Activated CD8-positive, alpha-beta T cell treated with anti-CD3 and anti-CD28 coated beads for 36 hours (primary cell): ENCODE data around the gene SFI1. TPM values are rescaled to one million over a fixed set of nuclear protein-coding genes. Genes with fewer than 3 reads are reported as not detected.
A peak's percentile ranks its signal among the peaks of the same experiment; 100 is the strongest.

ENCODE experiments used
- ATAC-seq: fragments of 200-7000 bp; cut with Tn5 transposase; one replicate; pipeline ENCODE4 v1.10.0; 2021; ENCODE audit warnings: mild to moderate bottlenecking, moderate library complexity
- CTCF ChIA-PET: fragments of 350-600 bp; sonication (Branson Sonifier 250); formaldehyde crosslinking; loops from one replicate; lab custom pipeline; 2021; ENCODE audit warnings: antibody characterized with exemption; lab: Charles Lee
- POLR2A ChIA-PET: fragments of 350-600 bp; sonication (Branson Sonifier 250); formaldehyde crosslinking; loops from one replicate; lab custom pipeline; 2021; ENCODE audit warnings: antibody characterized with exemption; lab: Charles Lee
- DNase-seq: peaks from one replicate; pipeline ENCODE4 v3.0.0-alpha.2; 2020
- H3K27ac Mint-ChIP-seq: one replicate; pipeline ENCODE4 v1.8.0; 2021; ENCODE audit warnings: mild to moderate bottlenecking, mixed read lengths
- H3K27me3 Mint-ChIP-seq: one replicate; pipeline ENCODE4 v1.8.0; 2021; ENCODE audit warnings: mixed read lengths
- H3K36me3 Mint-ChIP-seq: one replicate; pipeline ENCODE4 v1.8.0; 2021; ENCODE audit warnings: low read depth, mixed read lengths
- H3K4me1 Mint-ChIP-seq: one replicate; pipeline ENCODE4 v1.8.0; 2021; ENCODE audit warnings: low read depth, mixed read lengths
- H3K4me3 Mint-ChIP-seq: one replicate; pipeline ENCODE4 v1.8.0; 2021; ENCODE audit warnings: mild to moderate bottlenecking, moderate library complexity, mixed read lengths
- H3K9me3 Mint-ChIP-seq: one replicate; pipeline ENCODE4 v1.8.0; 2021; ENCODE audit warnings: mixed read lengths
- intact Hi-C: fragments of 100-400 bp; cut with micrococcal nuclease; formaldehyde crosslinking; loops from one replicate; pipeline ENCODE4 v1.10.0; 2022
- total RNA-seq, 2 experiments: library from RNA; stranded (reverse); gene quantifications; one replicate each; pipeline ENCODE4 v1.2.3, GENCODE V29; 2021
- TF ChIP-seq, protein P1 (sequence below): fragments of 200-600 bp; IDR thresholded peaks from one replicate; pipeline ENCODE4 v1.8.0; 2022; ENCODE audit warnings: antibody characterized with exemption, mild to moderate bottlenecking

The SFI1 gene
- total RNA-seq, 2 experiments from 2014 or later, result 273 to 274 TPM

- DNase-seq (no peak), ATAC-seq (peak; percentile 34)
- ChIA-PET CTCF (interaction anchor here (2.0 kb wide), 1 partner anchor 148 kb away, joined by 5 read pairs; no protein-coding TSS in a partner anchor), POLR2A (interaction anchor here (0.6 to 1.1 kb wide), 3 partner anchors 9 to 103 kb away, joined by 3 to 5 read pairs (median 3); no protein-coding TSS in a partner anchor)
- intact Hi-C loops, result loop anchor here (10.0 kb wide), 1 partner anchor 85 kb away; no protein-coding TSS in a partner anchor
- no peak overlapping the region for H3K4me3 Mint-ChIP-seq
- H3K9me3 Mint-ChIP-seq, result no peaks in the 10 kb centered on the region
- peaks cover 13% of the 10 kb centered on the region for H3K36me3 Mint-ChIP-seq
- TF ChIP-seq, protein P1, sequence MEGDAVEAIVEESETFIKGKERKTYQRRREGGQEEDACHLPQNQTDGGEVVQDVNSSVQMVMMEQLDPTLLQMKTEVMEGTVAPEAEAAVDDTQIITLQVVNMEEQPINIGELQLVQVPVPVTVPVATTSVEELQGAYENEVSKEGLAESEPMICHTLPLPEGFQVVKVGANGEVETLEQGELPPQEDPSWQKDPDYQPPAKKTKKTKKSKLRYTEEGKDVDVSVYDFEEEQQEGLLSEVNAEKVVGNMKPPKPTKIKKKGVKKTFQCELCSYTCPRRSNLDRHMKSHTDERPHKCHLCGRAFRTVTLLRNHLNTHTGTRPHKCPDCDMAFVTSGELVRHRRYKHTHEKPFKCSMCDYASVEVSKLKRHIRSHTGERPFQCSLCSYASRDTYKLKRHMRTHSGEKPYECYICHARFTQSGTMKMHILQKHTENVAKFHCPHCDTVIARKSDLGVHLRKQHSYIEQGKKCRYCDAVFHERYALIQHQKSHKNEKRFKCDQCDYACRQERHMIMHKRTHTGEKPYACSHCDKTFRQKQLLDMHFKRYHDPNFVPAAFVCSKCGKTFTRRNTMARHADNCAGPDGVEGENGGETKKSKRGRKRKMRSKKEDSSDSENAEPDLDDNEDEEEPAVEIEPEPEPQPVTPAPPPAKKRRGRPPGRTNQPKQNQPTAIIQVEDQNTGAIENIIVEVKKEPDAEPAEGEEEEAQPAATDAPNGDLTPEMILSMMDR, result no peak
- H3K4me1 Mint-ChIP-seq, result peaks cover 47% of the 10 kb centered on the region
- H3K27ac Mint-ChIP-seq, result peak overlapping the region; percentile 59
- H3K27me3 Mint-ChIP-seq, result no peaks in the 10 kb centered on the region
Observed at GRCh38 chr22:31639436-31640039, 143.2 kb downstream of the SFI1 start.

DNA sequence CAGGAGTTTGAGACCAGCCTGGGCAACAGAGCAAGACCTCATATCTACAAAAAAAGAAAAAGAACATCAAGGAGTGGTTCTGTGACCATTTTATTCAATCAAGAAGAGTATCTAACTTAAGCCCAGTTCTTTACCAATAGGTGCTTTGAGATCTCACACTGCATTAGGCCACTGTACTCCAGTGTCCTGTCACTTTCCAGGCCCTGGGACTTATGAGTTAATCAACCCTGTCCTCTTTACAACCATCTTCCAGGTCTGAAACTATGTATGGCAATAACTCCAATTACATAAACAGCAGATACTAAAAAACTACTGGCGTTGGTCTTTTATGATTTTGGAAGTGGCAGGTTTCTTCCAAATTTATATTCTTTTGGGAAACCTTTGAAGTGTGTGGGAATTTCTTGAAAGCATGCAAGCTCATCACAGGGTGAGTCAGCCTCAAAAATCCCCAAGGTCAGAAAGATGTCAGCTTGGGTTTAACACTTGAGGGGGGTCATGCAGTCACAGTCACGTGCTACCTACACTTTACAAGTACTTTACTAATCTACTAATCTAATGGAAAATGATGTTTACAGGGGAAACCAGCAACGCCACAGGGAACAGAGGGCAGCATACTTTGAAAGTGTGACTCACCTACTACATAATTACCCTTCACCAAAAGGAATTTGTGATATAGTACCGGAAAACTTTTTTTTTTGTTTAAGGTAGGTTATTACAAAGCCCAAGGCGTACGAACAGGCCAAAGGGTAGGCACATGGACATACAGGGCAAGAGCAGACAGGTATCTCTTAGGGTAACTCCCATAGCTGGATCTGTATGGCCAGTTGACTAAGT lies 150.1 kb downstream of the SFI1 start:
- Mint-ChIP-seq H3K4me3 (no peak overlapping the region), H3K36me3 (peaks cover 49% of the 10 kb centered on the region), H3K4me1 (peaks cover 47% of the 10 kb centered on the region), H3K27me3 (no peaks in the 10 kb centered on the region), H3K27ac (peak overlapping the region; percentile 85), H3K9me3 (no peaks in the 10 kb centered on the region)
- intact Hi-C loops, result no loop called here
- TF ChIP-seq, protein P1, result no peak
- CTCF ChIA-PET, result interaction anchor here (1.2 to 1.4 kb wide), 2 partner anchors 12 to 19 kb away, joined by 4 to 5 read pairs; no protein-coding TSS in a partner anchor
- DNase-seq (peak; percentile 66), ATAC-seq (peak; percentile 82)
- POLR2A ChIA-PET, result interaction anchor here (0.6 to 2.5 kb wide), 4 partner anchors 15 to 43 kb away, joined by 3 to 7 read pairs (median 4); partner anchors contain the start of gene PISD

GRCh38 chr22:31647066-31647465 lies 150.7 kb downstream of the SFI1 start:
- TF ChIP-seq, protein P1, result no peak
- no peak overlapping the region for H3K4me3 Mint-ChIP-seq
- intact Hi-C loops, result no loop called here
- H3K9me3 Mint-ChIP-seq, result no peaks in the 10 kb centered on the region
- POLR2A ChIA-PET, result interaction anchor here (0.6 to 2.5 kb wide), 4 partner anchors 15 to 42 kb away, joined by 3 to 7 read pairs (median 4); partner anchors contain the start of gene PISD
- H3K27me3 Mint-ChIP-seq, result no peaks in the 10 kb centered on the region
- H3K36me3 Mint-ChIP-seq, result peaks cover 49% of the 10 kb centered on the region
- H3K27ac Mint-ChIP-seq, result peak overlapping the region; percentile 85
- H3K4me1 Mint-ChIP-seq, result peaks cover 52% of the 10 kb centered on the region
- ATAC-seq, result no peak
- CTCF ChIA-PET, result no interaction called here
- no peak for DNase-seq

DNA sequence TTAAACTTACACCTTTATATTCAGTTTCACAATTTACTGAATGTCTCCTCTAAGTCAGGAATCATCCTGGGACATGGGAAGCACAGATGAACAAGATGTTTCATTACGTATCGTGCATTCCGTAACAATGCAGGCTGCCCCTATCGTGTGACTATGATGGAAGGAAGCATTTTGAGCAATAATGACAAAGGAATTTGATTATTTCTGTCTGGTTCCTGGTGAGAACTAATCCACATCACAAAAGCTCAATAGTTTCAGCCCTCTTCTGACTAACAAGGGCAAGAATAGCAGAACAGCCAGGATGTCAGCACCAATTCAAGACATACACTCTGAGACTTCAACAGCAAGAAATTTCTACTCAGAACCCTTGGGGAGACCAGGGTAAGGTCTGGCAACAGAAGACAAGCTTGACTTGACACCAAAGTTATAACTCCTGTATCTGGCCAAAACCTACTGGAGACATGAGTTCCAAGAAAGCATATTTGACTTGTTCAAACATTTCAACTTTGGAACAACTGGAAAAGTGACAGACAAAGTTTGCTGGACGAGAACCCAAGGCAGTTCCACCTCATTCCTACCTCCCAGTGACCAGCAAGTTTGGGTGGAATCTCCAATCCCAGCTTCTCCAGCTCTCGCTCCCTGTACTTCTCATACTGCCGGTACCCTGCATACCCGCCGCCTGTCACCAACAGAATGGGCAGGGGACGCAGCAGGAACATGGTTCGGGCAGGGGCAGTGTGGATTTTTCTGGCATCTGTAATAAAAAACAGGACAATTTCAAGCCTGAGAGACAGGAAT lies 151.4 kb downstream of the SFI1 start:
- no peaks in the 10 kb centered on the region for H3K27me3 Mint-ChIP-seq
- ChIA-PET CTCF (no interaction called here), POLR2A (interaction anchor here (2.1 to 2.5 kb wide), 2 partner anchors 14 to 17 kb away, joined by 5 to 7 read pairs; partner anchors contain the start of gene PISD)
- TF ChIP-seq, protein P1, result no peak
- DNase-seq (no peak), ATAC-seq (no peak)
- H3K4me1 Mint-ChIP-seq, result peaks cover 56% of the 10 kb centered on the region
- H3K27ac Mint-ChIP-seq, result peak overlapping the region; percentile 85
- H3K9me3 Mint-ChIP-seq, result no peaks in the 10 kb centered on the region
- intact Hi-C loops, result no loop called here
- no peak overlapping the region for H3K4me3 Mint-ChIP-seq
- peaks cover 46% of the 10 kb centered on the region for H3K36me3 Mint-ChIP-seq
